ENCODE measurements around the gene SLC41A3.

The SLC41A3 gene

DNA sequence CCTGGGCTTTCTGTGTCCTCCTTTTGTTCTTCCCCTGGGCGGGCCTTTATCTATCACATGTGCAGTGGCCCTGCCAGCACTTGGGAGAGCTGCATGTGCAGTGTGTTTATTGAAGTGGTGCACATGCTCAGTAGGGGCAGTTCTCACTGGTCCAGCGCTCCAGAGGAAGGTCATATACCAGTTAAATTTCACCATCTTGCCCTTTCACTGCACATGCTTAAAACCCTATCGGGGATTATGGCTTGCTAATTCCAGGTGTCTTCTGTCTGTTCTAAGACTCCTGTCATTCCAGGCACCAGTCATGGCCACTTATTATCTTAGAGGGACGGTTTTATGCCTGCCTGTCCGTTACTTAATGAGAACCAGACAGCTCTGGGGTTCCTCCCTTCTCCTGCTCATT, 62.7 kb downstream of the SLC41A3 start:
- Histone ChIP-seq H3K9me3 (ENCODE audit: control extremely low read depth in 1 of 5, control insufficient read depth in 4 of 5, insufficient read depth in 2 of 5, low read depth in 1 of 5, low read length in 4 of 5) (no peaks in the 10 kb centered on the region), H3K4me1 (ENCODE audit: control extremely low read depth in 1 of 4, control insufficient read depth in 4 of 4, insufficient read depth in 4 of 4, low read length in 3 of 4) (no peaks in the 10 kb centered on the region), H3K27ac (ENCODE audit: insufficient read depth in 1 of 2, low read depth in 1 of 2, low read length in 2 of 2, poor library complexity in 1 of 2, severe bottlenecking in 2 of 2) (no peak overlapping the region), H3K36me3 (ENCODE audit: control insufficient read depth in 4 of 4, insufficient read depth in 4 of 4, low read length in 3 of 4) (peaks cover 8 to 34% (median 17%) of the 10 kb centered on the region in 4 experiments), H3K27me3 (replicated peaks in 2 of 5; ENCODE audit: control insufficient read depth in 4 of 5, insufficient read depth in 5 of 5, low read length in 4 of 5) (no peaks in the 10 kb centered on the region), H3K4me3 (ENCODE audit: control insufficient read depth in 1 of 7, extremely low read depth in 1 of 7, insufficient read depth in 4 of 7, low read depth in 2 of 7, low read length in 6 of 7) (no peak overlapping the region)
- ChIA-PET CTCF (interaction anchor here (0.6 kb wide), 1 partner anchor 54 kb away, joined by 3 read pairs; no protein-coding TSS in a partner anchor), POLR2A (no interaction called here)
- WGBS (ENCODE audit: insufficient coverage), result 100% methylated on average over 1 of the region's 5 CpGs
- no peak for DNase-seq

DNA sequence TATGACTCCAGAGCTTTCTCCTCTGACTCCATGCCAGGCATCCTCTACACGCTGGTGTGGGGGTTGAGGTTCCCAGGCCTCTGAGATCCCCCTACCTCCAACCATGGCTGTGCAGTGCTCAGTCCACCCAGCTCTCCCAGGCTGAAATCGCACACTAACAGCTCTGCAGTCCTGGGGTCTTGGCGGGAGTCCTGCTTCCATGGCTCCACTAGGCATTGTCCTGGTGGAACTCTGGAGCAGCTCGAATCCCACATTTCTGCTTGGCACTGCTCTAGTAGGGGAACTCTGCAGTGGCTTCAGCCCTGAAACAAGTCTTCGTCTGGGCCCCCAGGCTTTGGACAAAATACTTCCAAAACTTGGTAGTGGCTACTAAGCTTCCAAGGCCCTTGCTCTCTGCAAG, 64.2 kb downstream of the SLC41A3 start:
- POLR2A ChIA-PET, result no interaction called here
- no peak for DNase-seq
- Histone ChIP-seq H3K36me3 (ENCODE audit: control insufficient read depth in 4 of 4, insufficient read depth in 4 of 4, low read length in 3 of 4) (peaks cover 5 to 34% (median 16%) of the 10 kb centered on the region in 4 experiments), H3K9me3 (ENCODE audit: control extremely low read depth in 1 of 5, control insufficient read depth in 4 of 5, insufficient read depth in 2 of 5, low read depth in 1 of 5, low read length in 4 of 5) (no peaks in the 10 kb centered on the region), H3K27ac (ENCODE audit: insufficient read depth in 1 of 2, low read depth in 1 of 2, low read length in 2 of 2, poor library complexity in 1 of 2, severe bottlenecking in 2 of 2) (no peak overlapping the region), H3K27me3 (replicated peaks in 2 of 5; ENCODE audit: control insufficient read depth in 4 of 5, insufficient read depth in 5 of 5, low read length in 4 of 5) (no peaks in the 10 kb centered on the region), H3K4me1 (ENCODE audit: control extremely low read depth in 1 of 4, control insufficient read depth in 4 of 4, insufficient read depth in 4 of 4, low read length in 3 of 4) (no peaks in the 10 kb centered on the region), H3K4me3 (ENCODE audit: control insufficient read depth in 1 of 7, extremely low read depth in 1 of 7, insufficient read depth in 4 of 7, low read depth in 2 of 7, low read length in 6 of 7) (no peak overlapping the region)
- 79% methylated on average over 5 of the region's 5 CpGs for WGBS (ENCODE audit: insufficient coverage)
- CTCF ChIA-PET, result no interaction called here

DNA sequence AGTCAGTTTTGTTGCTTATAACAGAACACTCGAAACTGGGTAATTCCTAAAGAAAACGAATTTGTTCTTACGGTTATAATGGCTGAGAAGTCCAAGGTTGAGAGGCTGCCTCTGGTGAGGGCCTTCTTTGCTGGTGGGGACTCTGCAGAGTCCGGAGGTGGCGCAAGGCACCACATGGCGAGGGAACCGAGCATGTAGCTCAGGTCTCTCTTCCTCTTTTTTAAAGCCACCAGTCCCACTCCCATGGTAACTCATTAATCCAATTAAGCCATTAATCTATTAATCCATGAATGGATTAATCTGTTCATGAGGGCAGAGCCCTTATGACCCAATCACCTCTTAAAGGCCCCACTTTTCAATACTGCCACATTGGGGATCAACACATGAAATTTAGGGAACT, 64.9 kb downstream of the SLC41A3 start:
- no peak for DNase-seq
- no peaks in the 10 kb centered on the region for H3K27me3 ChIP-seq (replicated peaks in 2 of 5; ENCODE audit: control insufficient read depth in 4 of 5, insufficient read depth in 5 of 5, low read length in 4 of 5)
- peaks cover 5 to 35% (median 16%) of the 10 kb centered on the region in 4 experiments for H3K36me3 ChIP-seq (ENCODE audit: control insufficient read depth in 4 of 4, insufficient read depth in 4 of 4, low read length in 3 of 4)
- ChIA-PET POLR2A (no interaction called here), CTCF (no interaction called here)
- H3K9me3 ChIP-seq (ENCODE audit: control extremely low read depth in 1 of 5, control insufficient read depth in 4 of 5, insufficient read depth in 2 of 5, low read depth in 1 of 5, low read length in 4 of 5), result no peaks in the 10 kb centered on the region
- no peak overlapping the region for H3K4me3 ChIP-seq (ENCODE audit: control insufficient read depth in 1 of 7, extremely low read depth in 1 of 7, insufficient read depth in 4 of 7, low read depth in 2 of 7, low read length in 6 of 7)
- 95% methylated on average over 3 of the region's 7 CpGs for WGBS (ENCODE audit: insufficient coverage)
- no peak overlapping the region for H3K27ac ChIP-seq (ENCODE audit: insufficient read depth in 1 of 2, low read depth in 1 of 2, low read length in 2 of 2, poor library complexity in 1 of 2, severe bottlenecking in 2 of 2)
- no peaks in the 10 kb centered on the region for H3K4me1 ChIP-seq (ENCODE audit: control extremely low read depth in 1 of 4, control insufficient read depth in 4 of 4, insufficient read depth in 4 of 4, low read length in 3 of 4)

DNA sequence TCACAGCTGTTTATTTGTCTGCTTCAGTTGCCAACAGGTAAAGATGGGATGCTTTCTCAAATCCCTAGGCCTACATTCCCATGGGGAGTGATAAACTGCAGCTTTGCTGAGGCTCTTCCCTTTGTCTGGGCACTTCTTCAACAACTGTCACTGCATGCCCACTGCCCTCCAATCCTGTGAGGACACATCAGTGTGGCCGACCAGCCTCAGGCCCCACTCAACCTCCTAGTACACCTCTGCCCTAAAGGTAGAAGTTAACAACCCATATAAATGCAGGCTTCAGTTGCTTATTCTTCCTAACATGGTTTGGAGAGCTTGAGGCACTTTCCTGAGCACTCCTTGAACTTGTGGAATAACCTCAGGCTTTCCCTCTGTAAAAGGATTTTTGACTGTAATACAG, 65.4 kb downstream of the SLC41A3 start:
- H3K27ac ChIP-seq (ENCODE audit: insufficient read depth in 1 of 2, low read depth in 1 of 2, low read length in 2 of 2, poor library complexity in 1 of 2, severe bottlenecking in 2 of 2), result no peak overlapping the region
- no peak for DNase-seq
- H3K27me3 ChIP-seq (replicated peaks in 2 of 5; ENCODE audit: control insufficient read depth in 4 of 5, insufficient read depth in 5 of 5, low read length in 4 of 5), result no peaks in the 10 kb centered on the region
- H3K36me3 ChIP-seq (ENCODE audit: control insufficient read depth in 4 of 4, insufficient read depth in 4 of 4, low read length in 3 of 4), result peaks cover 4 to 35% (median 16%) of the 10 kb centered on the region in 4 experiments
- H3K4me3 ChIP-seq (ENCODE audit: control insufficient read depth in 1 of 7, extremely low read depth in 1 of 7, insufficient read depth in 4 of 7, low read depth in 2 of 7, low read length in 6 of 7), result no peak overlapping the region
- ChIA-PET POLR2A (no interaction called here), CTCF (interaction anchor here (1.7 kb wide), 1 partner anchor 47 kb away, joined by 3 read pairs; no protein-coding TSS in a partner anchor)
- H3K4me1 ChIP-seq (ENCODE audit: control extremely low read depth in 1 of 4, control insufficient read depth in 4 of 4, insufficient read depth in 4 of 4, low read length in 3 of 4), result no peaks in the 10 kb centered on the region
- 100% methylated on average over 1 of the region's 1 CpG for WGBS (ENCODE audit: insufficient coverage)
- H3K9me3 ChIP-seq (ENCODE audit: control extremely low read depth in 1 of 5, control insufficient read depth in 4 of 5, insufficient read depth in 2 of 5, low read depth in 1 of 5, low read length in 4 of 5), result no peaks in the 10 kb centered on the region

DNA sequence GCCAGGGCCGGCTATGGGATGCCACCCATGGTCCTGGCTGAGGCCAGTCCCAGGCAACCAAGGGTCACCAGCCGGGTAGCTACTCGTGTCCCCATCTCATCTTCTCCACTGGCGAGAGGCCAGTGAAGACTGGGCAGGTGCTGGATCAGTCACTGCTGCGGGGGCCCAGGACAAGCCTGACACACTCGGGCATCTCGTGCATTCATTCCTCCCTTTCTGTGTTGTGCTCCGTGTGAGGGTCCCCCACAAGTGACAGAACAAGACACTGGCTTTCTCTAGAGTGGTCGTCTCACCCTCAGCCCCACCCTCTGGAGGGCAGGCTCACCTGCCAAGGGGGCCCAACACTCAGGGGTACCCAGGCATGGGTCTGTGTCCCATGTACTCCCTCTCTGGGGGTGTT, 66.6 kb downstream of the SLC41A3 start:
- Histone ChIP-seq H3K27ac (ENCODE audit: insufficient read depth in 1 of 2, low read depth in 1 of 2, low read length in 2 of 2, poor library complexity in 1 of 2, severe bottlenecking in 2 of 2) (no peak overlapping the region), H3K27me3 (replicated peaks in 2 of 5; ENCODE audit: control insufficient read depth in 4 of 5, insufficient read depth in 5 of 5, low read length in 4 of 5) (no peaks in the 10 kb centered on the region), H3K36me3 (ENCODE audit: control insufficient read depth in 4 of 4, insufficient read depth in 4 of 4, low read length in 3 of 4) (peaks cover 5 to 38% (median 12%) of the 10 kb centered on the region in 4 experiments), H3K4me1 (ENCODE audit: control extremely low read depth in 1 of 4, control insufficient read depth in 4 of 4, insufficient read depth in 4 of 4, low read length in 3 of 4) (no peaks in the 10 kb centered on the region), H3K4me3 (ENCODE audit: control insufficient read depth in 1 of 7, extremely low read depth in 1 of 7, insufficient read depth in 4 of 7, low read depth in 2 of 7, low read length in 6 of 7) (no peak overlapping the region), H3K9me3 (ENCODE audit: control extremely low read depth in 1 of 5, control insufficient read depth in 4 of 5, insufficient read depth in 2 of 5, low read depth in 1 of 5, low read length in 4 of 5) (no peaks in the 10 kb centered on the region)
- ChIA-PET POLR2A (no interaction called here), CTCF (interaction anchor here (1.7 kb wide), 1 partner anchor 46 kb away, joined by 3 read pairs; no protein-coding TSS in a partner anchor)
- WGBS (ENCODE audit: insufficient coverage), result 100% methylated on average over 9 of the region's 9 CpGs
- DNase-seq, result no peak

DNA sequence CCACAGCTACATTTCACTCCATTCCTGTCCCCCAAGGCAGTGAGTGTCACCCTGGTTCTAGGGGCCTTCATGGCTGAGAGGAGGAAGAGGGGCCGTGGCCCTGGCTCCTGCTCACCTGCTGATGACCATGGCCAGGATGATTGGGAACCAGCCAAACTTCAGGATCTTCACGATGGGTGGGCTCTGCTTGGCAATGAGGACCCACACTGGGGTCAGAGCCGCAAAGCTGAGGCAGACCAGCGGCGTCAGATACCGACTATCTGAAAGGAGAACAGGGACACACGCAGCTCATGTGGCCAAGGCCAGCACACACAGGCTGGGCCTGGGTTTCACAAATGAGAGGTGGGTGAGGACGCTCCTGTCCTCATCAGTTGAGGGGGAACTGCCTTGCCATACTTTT, 67.3 kb downstream of the SLC41A3 start:
- Histone ChIP-seq H3K4me1 (ENCODE audit: control extremely low read depth in 1 of 4, control insufficient read depth in 4 of 4, insufficient read depth in 4 of 4, low read length in 3 of 4) (no peaks in the 10 kb centered on the region), H3K4me3 (ENCODE audit: control insufficient read depth in 1 of 7, extremely low read depth in 1 of 7, insufficient read depth in 4 of 7, low read depth in 2 of 7, low read length in 6 of 7) (no peak overlapping the region), H3K9me3 (ENCODE audit: control extremely low read depth in 1 of 5, control insufficient read depth in 4 of 5, insufficient read depth in 2 of 5, low read depth in 1 of 5, low read length in 4 of 5) (no peaks in the 10 kb centered on the region), H3K27me3 (replicated peaks in 2 of 5; ENCODE audit: control insufficient read depth in 4 of 5, insufficient read depth in 5 of 5, low read length in 4 of 5) (no peaks in the 10 kb centered on the region), H3K36me3 (ENCODE audit: control insufficient read depth in 4 of 4, insufficient read depth in 4 of 4, low read length in 3 of 4) (peaks cover 4 to 43% (median 12%) of the 10 kb centered on the region in 4 experiments), H3K27ac (ENCODE audit: insufficient read depth in 1 of 2, low read depth in 1 of 2, low read length in 2 of 2, poor library complexity in 1 of 2, severe bottlenecking in 2 of 2) (no peak overlapping the region)
- ChIA-PET CTCF (interaction anchor here (1.7 kb wide), 1 partner anchor 45 kb away, joined by 3 read pairs; no protein-coding TSS in a partner anchor), POLR2A (no interaction called here)
- no peak for DNase-seq
- WGBS (ENCODE audit: insufficient coverage), result 95% methylated on average over 8 of the region's 8 CpGs

DNA sequence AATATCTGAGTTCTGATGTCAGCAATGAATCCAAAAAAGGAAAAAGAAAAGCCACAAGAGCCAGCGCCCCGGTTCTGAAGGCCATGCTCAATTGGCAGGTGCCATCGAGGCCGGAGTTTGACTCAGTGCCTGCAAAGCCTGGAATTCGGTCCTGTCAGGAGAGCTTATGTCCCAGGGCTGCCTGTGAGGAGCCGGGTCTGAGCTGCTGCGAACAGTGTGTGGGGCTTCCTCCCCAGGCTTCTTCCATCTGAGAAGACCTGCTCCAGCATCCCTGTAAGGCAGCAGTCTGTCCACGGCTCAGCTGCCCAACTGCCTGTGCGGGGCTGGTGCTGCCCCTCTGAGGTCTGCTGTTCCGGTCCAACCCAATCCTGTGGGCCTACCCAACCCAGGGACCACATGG, 68.8 kb downstream of the SLC41A3 start:
- no peak for DNase-seq
- POLR2A ChIA-PET, result interaction anchor here (1.1 kb wide), 1 partner anchor 10 kb away, joined by 3 read pairs; no protein-coding TSS in a partner anchor
- H3K27ac ChIP-seq (ENCODE audit: insufficient read depth in 1 of 2, low read depth in 1 of 2, low read length in 2 of 2, poor library complexity in 1 of 2, severe bottlenecking in 2 of 2), result no peak overlapping the region
- H3K36me3 ChIP-seq (ENCODE audit: control insufficient read depth in 4 of 4, insufficient read depth in 4 of 4, low read length in 3 of 4), result peaks cover 7 to 57% (median 18%) of the 10 kb centered on the region in 4 experiments
- H3K4me3 ChIP-seq (ENCODE audit: control insufficient read depth in 1 of 7, extremely low read depth in 1 of 7, insufficient read depth in 4 of 7, low read depth in 2 of 7, low read length in 6 of 7), result no peak overlapping the region
- peaks cover 0 to 5% (median 0%) of the 10 kb centered on the region in 5 experiments for H3K9me3 ChIP-seq (ENCODE audit: control extremely low read depth in 1 of 5, control insufficient read depth in 4 of 5, insufficient read depth in 2 of 5, low read depth in 1 of 5, low read length in 4 of 5)
- no peaks in the 10 kb centered on the region for H3K4me1 ChIP-seq (ENCODE audit: control extremely low read depth in 1 of 4, control insufficient read depth in 4 of 4, insufficient read depth in 4 of 4, low read length in 3 of 4)
- WGBS (ENCODE audit: insufficient coverage), result 98% methylated on average over 9 of the region's 10 CpGs
- H3K27me3 ChIP-seq (replicated peaks in 2 of 5; ENCODE audit: control insufficient read depth in 4 of 5, insufficient read depth in 5 of 5, low read length in 4 of 5), result no peaks in the 10 kb centered on the region
- CTCF ChIA-PET, result interaction anchor here (1.4 kb wide), 1 partner anchor 24 kb away, joined by 4 read pairs; no protein-coding TSS in a partner anchor

Measured in common myeloid progenitor, CD34-positive (primary cell).